Keratinocyte (primary cell): Measurements from ENCODE around the gene SAMD4A. TPM values are rescaled to one million over a fixed set of nuclear protein-coding genes. Genes with fewer than 3 reads are reported as not detected.

Experiments used
- DNase-seq: peaks from one replicate; pipeline ENCODE4 v3.0.0-alpha.2; 2011; ENCODE audit warnings: low read depth, missing footprints, low spot score
- FAIRE-seq: peaks from 2 replicates; lab custom pipeline; 2011; peaks lifted over from hg19 to GRCh38; lab: Jason Lieb, UNC
- H2AFZ ChIP-seq: 2 replicates; pipeline ENCODE4 v1.6.0; 2012; ENCODE audit warnings: low read length, control low read depth, inconsistent platforms; ENCODE audit not compliant: control insufficient read depth
- H3K27ac ChIP-seq: 2 replicates; pipeline ENCODE4 v1.5.1; 2011; ENCODE audit warnings: low read length; ENCODE audit not compliant: control insufficient read depth, insufficient read depth
- H3K27me3 ChIP-seq: 3 replicates; pipeline ENCODE4 v1.6.0; 2011; ENCODE audit warnings: low read length; ENCODE audit not compliant: control insufficient read depth, insufficient read depth; ENCODE audit errors: extremely low read depth
- H3K36me3 ChIP-seq, 2 experiments: 2 replicates in 1 of 2; 3 replicates in 1 of 2; pipeline ENCODE4 v1.5.1; 2011; ENCODE audit warnings: low read length in 2 of 2, mild to moderate bottlenecking in 1 of 2; ENCODE audit not compliant: control insufficient read depth in 2 of 2, insufficient read depth in 2 of 2; ENCODE audit errors: extremely low read depth in 1 of 2
- H3K4me1 ChIP-seq: 3 replicates; pipeline ENCODE4 v1.5.1; 2011; ENCODE audit warnings: low read length; ENCODE audit not compliant: control insufficient read depth, insufficient read depth; ENCODE audit errors: extremely low read depth
- H3K4me2 ChIP-seq: 3 replicates; pipeline ENCODE4 v1.6.0; 2011; ENCODE audit warnings: low read depth, low read length; ENCODE audit not compliant: control insufficient read depth, insufficient read depth; ENCODE audit errors: extremely low read depth
- H3K4me3 ChIP-seq, 3 experiments: fragments of 200-600 bp in 1 of 3; sonication (generic) in 1 of 3; 2 replicates in 2 of 3; 3 replicates in 1 of 3; pipeline ENCODE4 v1.5.1; 2011 to 2016; ENCODE audit warnings: low read length in 3 of 3, mild to moderate bottlenecking in 3 of 3, control low read depth in 2 of 3, inconsistent platforms in 1 of 3, low read depth in 1 of 3, mixed read lengths in 1 of 3, mixed run types in 1 of 3, moderate library complexity in 1 of 3; ENCODE audit not compliant: control insufficient read depth in 2 of 3, insufficient read depth in 2 of 3; ENCODE audit errors: extremely low read depth in 1 of 3
- H3K79me2 ChIP-seq: 2 replicates; pipeline ENCODE4 v1.6.0; 2012; ENCODE audit warnings: low read length; ENCODE audit not compliant: control insufficient read depth, insufficient read depth
- H3K9ac ChIP-seq: 3 replicates; pipeline ENCODE4 v1.6.0; 2011; ENCODE audit warnings: low read length; ENCODE audit not compliant: control insufficient read depth, insufficient read depth; ENCODE audit errors: extremely low read depth
- H3K9me1 ChIP-seq: 3 replicates; pipeline ENCODE4 v1.6.0; 2011; ENCODE audit warnings: low read length; ENCODE audit not compliant: control insufficient read depth, insufficient read depth; ENCODE audit errors: extremely low read depth
- H3K9me3 ChIP-seq: 2 replicates; pipeline ENCODE4 v1.5.1; 2012; ENCODE audit warnings: low read depth, low read length; ENCODE audit not compliant: control insufficient read depth
- H4K20me1 ChIP-seq: 3 replicates; pipeline ENCODE4 v1.6.0; 2011; ENCODE audit warnings: low read length; ENCODE audit not compliant: control insufficient read depth, insufficient read depth; ENCODE audit errors: extremely low read depth
- EZH2 ChIP-seq: IDR thresholded peaks from one replicate; pipeline ENCODE4 v1.6.1; 2012; ENCODE audit warnings: inconsistent platforms, mild to moderate bottlenecking, low read length, moderate library complexity
- dilution Hi-C: fragments of 300-500 bp; cut with MboI; formaldehyde crosslinking; loops from one replicate; pipeline ENCODE4 v1.7.0; 2020; ENCODE audit warnings: low sequenced_read_pairs; ENCODE audit not compliant: extremely low pct_ligation_motif_present
- polyA plus RNA-seq, 5 experiments: library from polyadenylated mRNA; depleted of rRNA in 3 of 5; stranded (reverse) in 3 of 5; stranded (forward) in 1 of 5; unstranded in 1 of 5; fragments of >200 nt; gene quantifications; 1 replicate in 1 of 5; 2 replicates in 3 of 5; 3 replicates in 1 of 5; pipeline versions ENCODE4 v1.2.1 to v1.2.3, GENCODE V29; 2011 to 2012; ENCODE audit warnings: missing spikeins in 2 of 5, low read depth in 1 of 5, low replicate concordance in 1 of 5
- TF ChIP-seq, protein P1 (sequence below), 3 experiments: IDR thresholded peaks in 1 of 3; conservative IDR thresholded peaks in 1 of 3; optimal IDR thresholded peaks in 1 of 3; 2 replicates in 2 of 3; 3 replicates in 1 of 3; pipeline versions ENCODE3 to v1.5.1; 2011; ENCODE audit warnings: low read length in 3 of 3, mild to moderate bottlenecking in 3 of 3, moderate library complexity in 2 of 3, control low read depth in 1 of 3, inconsistent platforms in 1 of 3; ENCODE audit not compliant: insufficient read depth in 2 of 3; ENCODE audit errors: extremely low read depth in 1 of 3

Gene SAMD4A
- polyA plus RNA-seq, 1 donor (not counting 4 experiments of a cell fraction or from before 2014, with no cell fraction given), result 16.2 TPM

- no peak overlapping the region for H3K9ac ChIP-seq
- TF ChIP-seq EZH2, result no peak
- no peak overlapping the region for H3K27ac ChIP-seq
- no peak overlapping the region for H3K4me2 ChIP-seq
- no peaks in the 10 kb centered on the region for H3K9me3 ChIP-seq
- no peaks in the 10 kb centered on the region for H3K9me1 ChIP-seq
- dilution Hi-C loops, result no loop called here
- no peaks in the 10 kb centered on the region for H4K20me1 ChIP-seq
- no peak for DNase-seq
- H2AFZ ChIP-seq, result no peak overlapping the region
- H3K36me3 ChIP-seq, result no peaks in the 10 kb centered on the region
- no peak overlapping the region for H3K4me3 ChIP-seq
- H3K4me1 ChIP-seq, result no peaks in the 10 kb centered on the region
- no peaks in the 10 kb centered on the region for H3K79me2 ChIP-seq
- peaks cover 3% of the 10 kb centered on the region for H3K27me3 ChIP-seq
- no peak for FAIRE-seq
These were observed 255.8 kb downstream of the SAMD4A start for GRCh38 chr14:54822685-54823084.

GRCh38 chr14:54823757-54824549 is 257.0 kb downstream of the SAMD4A start:
- Histone ChIP-seq H3K27me3 (peaks cover 3% of the 10 kb centered on the region), H3K4me3 (no peak overlapping the region), H2AFZ (no peak overlapping the region), H4K20me1 (no peaks in the 10 kb centered on the region), H3K4me1 (no peaks in the 10 kb centered on the region), H3K36me3 (no peaks in the 10 kb centered on the region), H3K27ac (no peak overlapping the region), H3K9me1 (no peaks in the 10 kb centered on the region), H3K4me2 (no peak overlapping the region), H3K9me3 (no peaks in the 10 kb centered on the region), H3K79me2 (no peaks in the 10 kb centered on the region), H3K9ac (no peak overlapping the region)
- dilution Hi-C loops, result no loop called here
- DNase-seq (no peak), FAIRE-seq (no peak)
- TF ChIP-seq EZH2, result no peak
- TF ChIP-seq, protein P1, sequence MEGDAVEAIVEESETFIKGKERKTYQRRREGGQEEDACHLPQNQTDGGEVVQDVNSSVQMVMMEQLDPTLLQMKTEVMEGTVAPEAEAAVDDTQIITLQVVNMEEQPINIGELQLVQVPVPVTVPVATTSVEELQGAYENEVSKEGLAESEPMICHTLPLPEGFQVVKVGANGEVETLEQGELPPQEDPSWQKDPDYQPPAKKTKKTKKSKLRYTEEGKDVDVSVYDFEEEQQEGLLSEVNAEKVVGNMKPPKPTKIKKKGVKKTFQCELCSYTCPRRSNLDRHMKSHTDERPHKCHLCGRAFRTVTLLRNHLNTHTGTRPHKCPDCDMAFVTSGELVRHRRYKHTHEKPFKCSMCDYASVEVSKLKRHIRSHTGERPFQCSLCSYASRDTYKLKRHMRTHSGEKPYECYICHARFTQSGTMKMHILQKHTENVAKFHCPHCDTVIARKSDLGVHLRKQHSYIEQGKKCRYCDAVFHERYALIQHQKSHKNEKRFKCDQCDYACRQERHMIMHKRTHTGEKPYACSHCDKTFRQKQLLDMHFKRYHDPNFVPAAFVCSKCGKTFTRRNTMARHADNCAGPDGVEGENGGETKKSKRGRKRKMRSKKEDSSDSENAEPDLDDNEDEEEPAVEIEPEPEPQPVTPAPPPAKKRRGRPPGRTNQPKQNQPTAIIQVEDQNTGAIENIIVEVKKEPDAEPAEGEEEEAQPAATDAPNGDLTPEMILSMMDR (optimal IDR thresholded peaks at IDR 0.05 in 1 of 3, IDR thresholded peaks at IDR 0.05 in 1 of 3, conservative IDR thresholded peaks at IDR 0.05 in 1 of 3; ENCODE audit: extremely low read depth in 1 of 3, insufficient read depth in 2 of 3, low read length in 3 of 3), result no peak
